Keratinocyte (primary cell): ENCODE measurements around the gene LHX6.
A peak's percentile ranks its signal among the peaks of the same experiment; 100 is the strongest.

Source experiments
- EZH2 ChIP-seq: IDR thresholded peaks from one replicate; pipeline ENCODE4 v1.6.1; 2012; ENCODE audit warnings: inconsistent platforms, mild to moderate bottlenecking, low read length, moderate library complexity
- TF ChIP-seq, protein P1 (sequence below), 3 experiments: IDR thresholded peaks in 1 of 3; conservative IDR thresholded peaks in 1 of 3; optimal IDR thresholded peaks in 1 of 3; 2 replicates in 2 of 3; 3 replicates in 1 of 3; pipeline versions ENCODE3 to v1.5.1; 2011; ENCODE audit warnings: low read length in 3 of 3, mild to moderate bottlenecking in 3 of 3, moderate library complexity in 2 of 3, control low read depth in 1 of 3, inconsistent platforms in 1 of 3; ENCODE audit not compliant: insufficient read depth in 2 of 3; ENCODE audit errors: extremely low read depth in 1 of 3

DNA sequence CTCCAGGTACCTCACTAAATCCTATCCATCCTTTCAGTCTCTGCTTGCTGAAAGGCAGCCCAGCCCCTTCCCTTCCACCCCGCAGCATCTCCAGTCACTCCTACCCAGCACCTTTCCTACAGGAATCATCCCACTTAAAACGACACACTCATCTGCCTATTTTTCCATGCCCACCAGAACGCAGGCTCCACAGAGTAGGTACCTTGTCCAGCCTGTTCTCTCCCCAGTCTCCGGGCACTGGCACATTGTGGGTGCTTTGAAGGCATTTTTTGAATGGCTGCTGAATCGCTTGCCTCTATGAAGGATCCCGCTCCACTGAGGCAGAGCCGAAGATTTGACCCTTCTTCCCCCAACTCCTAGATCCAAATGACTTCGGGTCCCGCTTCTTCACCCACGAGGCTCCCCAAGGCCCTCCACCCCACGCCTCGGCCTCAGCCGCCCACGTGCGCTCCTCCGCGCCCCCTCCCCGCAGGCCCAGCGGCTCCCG is 15.6 kb downstream of the LHX6 start:
- TF ChIP-seq, protein P1, sequence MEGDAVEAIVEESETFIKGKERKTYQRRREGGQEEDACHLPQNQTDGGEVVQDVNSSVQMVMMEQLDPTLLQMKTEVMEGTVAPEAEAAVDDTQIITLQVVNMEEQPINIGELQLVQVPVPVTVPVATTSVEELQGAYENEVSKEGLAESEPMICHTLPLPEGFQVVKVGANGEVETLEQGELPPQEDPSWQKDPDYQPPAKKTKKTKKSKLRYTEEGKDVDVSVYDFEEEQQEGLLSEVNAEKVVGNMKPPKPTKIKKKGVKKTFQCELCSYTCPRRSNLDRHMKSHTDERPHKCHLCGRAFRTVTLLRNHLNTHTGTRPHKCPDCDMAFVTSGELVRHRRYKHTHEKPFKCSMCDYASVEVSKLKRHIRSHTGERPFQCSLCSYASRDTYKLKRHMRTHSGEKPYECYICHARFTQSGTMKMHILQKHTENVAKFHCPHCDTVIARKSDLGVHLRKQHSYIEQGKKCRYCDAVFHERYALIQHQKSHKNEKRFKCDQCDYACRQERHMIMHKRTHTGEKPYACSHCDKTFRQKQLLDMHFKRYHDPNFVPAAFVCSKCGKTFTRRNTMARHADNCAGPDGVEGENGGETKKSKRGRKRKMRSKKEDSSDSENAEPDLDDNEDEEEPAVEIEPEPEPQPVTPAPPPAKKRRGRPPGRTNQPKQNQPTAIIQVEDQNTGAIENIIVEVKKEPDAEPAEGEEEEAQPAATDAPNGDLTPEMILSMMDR (optimal IDR thresholded peaks at IDR 0.05 in 1 of 3, IDR thresholded peaks at IDR 0.05 in 1 of 3, conservative IDR thresholded peaks at IDR 0.05 in 1 of 3; ENCODE audit: extremely low read depth in 1 of 3, insufficient read depth in 2 of 3, low read length in 3 of 3), result no peak
- peak; percentile 10 for TF ChIP-seq EZH2
